ENCODE data around the gene COX4I2. TPM values are rescaled to one million over a fixed set of nuclear protein-coding genes. Genes with fewer than 3 reads are reported as not detected.

Gene COX4I2
- total and polyA plus RNA-seq, 4 donors: 0.35 to 0.81 (median 0.59) TPM; not detected in 1

GRCh38 chr20:31689141-31689540, 51.4 kb downstream of the COX4I2 start:
- DNase-seq (ENCODE audit: low spot score): no peak
- Histone ChIP-seq H3K27ac (ENCODE audit: low read depth in 1 of 2, low read length in 2 of 2) (no peak overlapping the region), H3K9ac (ENCODE audit: low read depth in 1 of 2, low read length in 2 of 2) (no peak overlapping the region), H3K27me3 (ENCODE audit: control insufficient read depth in 4 of 4, insufficient read depth in 4 of 4, low read length in 3 of 4) (no peaks in the 10 kb centered on the region), H3K4me3 (ENCODE audit: low read depth in 1 of 3, low read length in 3 of 3) (no peak overlapping the region), H3K9me3 (ENCODE audit: control insufficient read depth in 4 of 4, low read length in 3 of 4) (no peaks in the 10 kb centered on the region), H3K36me3 (ENCODE audit: control insufficient read depth in 4 of 4, insufficient read depth in 3 of 4, low read depth in 1 of 4, low read length in 3 of 4) (peaks cover 0 to 20% (median 7%) of the 10 kb centered on the region in 4 donors), H3K4me1 (ENCODE audit: control insufficient read depth in 4 of 4, insufficient read depth in 4 of 4, low read length in 3 of 4) (peaks cover 0 to 4% (median 1%) of the 10 kb centered on the region in 4 donors)
- WGBS: 91% methylated on average over 5 of the region's 5 CpGs
- TF ChIP-seq TAF1 (conservative IDR thresholded peaks at IDR 0.05) (no peak), SP1 (IDR thresholded peaks at IDR 0.05) (no peak), YY1 (IDR thresholded peaks at IDR 0.05) (no peak), HNF4A (conservative IDR thresholded peaks at IDR 0.05) (no peak), HNF4G (IDR thresholded peaks at IDR 0.05) (no peak), JUND (IDR thresholded peaks at IDR 0.05) (no peak), GABPA (IDR thresholded peaks at IDR 0.05 in 1 of 2, conservative IDR thresholded peaks at IDR 0.05 in 1 of 2) (no peak), MAX (IDR thresholded peaks at IDR 0.05) (no peak), FOXA1 (IDR thresholded peaks at IDR 0.05) (no peak), RXRA (IDR thresholded peaks at IDR 0.05) (no peak), FOXA2 (IDR thresholded peaks at IDR 0.05) (no peak), NR2F2 (IDR thresholded peaks at IDR 0.05) (no peak), EGR1 (IDR thresholded peaks at IDR 0.05; ENCODE audit: low read depth in 2 of 2) (no peak), RAD21 (IDR thresholded peaks at IDR 0.05) (no peak)
- TF ChIP-seq, protein P1, sequence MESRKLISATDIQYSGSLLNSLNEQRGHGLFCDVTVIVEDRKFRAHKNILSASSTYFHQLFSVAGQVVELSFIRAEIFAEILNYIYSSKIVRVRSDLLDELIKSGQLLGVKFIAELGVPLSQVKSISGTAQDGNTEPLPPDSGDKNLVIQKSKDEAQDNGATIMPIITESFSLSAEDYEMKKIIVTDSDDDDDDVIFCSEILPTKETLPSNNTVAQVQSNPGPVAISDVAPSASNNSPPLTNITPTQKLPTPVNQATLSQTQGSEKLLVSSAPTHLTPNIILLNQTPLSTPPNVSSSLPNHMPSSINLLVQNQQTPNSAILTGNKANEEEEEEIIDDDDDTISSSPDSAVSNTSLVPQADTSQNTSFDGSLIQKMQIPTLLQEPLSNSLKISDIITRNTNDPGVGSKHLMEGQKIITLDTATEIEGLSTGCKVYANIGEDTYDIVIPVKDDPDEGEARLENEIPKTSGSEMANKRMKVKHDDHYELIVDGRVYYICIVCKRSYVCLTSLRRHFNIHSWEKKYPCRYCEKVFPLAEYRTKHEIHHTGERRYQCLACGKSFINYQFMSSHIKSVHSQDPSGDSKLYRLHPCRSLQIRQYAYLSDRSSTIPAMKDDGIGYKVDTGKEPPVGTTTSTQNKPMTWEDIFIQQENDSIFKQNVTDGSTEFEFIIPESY (IDR thresholded peaks at IDR 0.05): no peak
- TF ChIP-seq, protein P2, sequence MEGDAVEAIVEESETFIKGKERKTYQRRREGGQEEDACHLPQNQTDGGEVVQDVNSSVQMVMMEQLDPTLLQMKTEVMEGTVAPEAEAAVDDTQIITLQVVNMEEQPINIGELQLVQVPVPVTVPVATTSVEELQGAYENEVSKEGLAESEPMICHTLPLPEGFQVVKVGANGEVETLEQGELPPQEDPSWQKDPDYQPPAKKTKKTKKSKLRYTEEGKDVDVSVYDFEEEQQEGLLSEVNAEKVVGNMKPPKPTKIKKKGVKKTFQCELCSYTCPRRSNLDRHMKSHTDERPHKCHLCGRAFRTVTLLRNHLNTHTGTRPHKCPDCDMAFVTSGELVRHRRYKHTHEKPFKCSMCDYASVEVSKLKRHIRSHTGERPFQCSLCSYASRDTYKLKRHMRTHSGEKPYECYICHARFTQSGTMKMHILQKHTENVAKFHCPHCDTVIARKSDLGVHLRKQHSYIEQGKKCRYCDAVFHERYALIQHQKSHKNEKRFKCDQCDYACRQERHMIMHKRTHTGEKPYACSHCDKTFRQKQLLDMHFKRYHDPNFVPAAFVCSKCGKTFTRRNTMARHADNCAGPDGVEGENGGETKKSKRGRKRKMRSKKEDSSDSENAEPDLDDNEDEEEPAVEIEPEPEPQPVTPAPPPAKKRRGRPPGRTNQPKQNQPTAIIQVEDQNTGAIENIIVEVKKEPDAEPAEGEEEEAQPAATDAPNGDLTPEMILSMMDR (IDR thresholded peaks at IDR 0.05; ENCODE audit: low read depth, low read length, missing input control): no peak
- TF ChIP-seq, protein P3, sequence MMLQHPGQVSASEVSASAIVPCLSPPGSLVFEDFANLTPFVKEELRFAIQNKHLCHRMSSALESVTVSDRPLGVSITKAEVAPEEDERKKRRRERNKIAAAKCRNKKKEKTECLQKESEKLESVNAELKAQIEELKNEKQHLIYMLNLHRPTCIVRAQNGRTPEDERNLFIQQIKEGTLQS (IDR thresholded peaks at IDR 0.05): no peak
- TF ChIP-seq, protein P4, sequence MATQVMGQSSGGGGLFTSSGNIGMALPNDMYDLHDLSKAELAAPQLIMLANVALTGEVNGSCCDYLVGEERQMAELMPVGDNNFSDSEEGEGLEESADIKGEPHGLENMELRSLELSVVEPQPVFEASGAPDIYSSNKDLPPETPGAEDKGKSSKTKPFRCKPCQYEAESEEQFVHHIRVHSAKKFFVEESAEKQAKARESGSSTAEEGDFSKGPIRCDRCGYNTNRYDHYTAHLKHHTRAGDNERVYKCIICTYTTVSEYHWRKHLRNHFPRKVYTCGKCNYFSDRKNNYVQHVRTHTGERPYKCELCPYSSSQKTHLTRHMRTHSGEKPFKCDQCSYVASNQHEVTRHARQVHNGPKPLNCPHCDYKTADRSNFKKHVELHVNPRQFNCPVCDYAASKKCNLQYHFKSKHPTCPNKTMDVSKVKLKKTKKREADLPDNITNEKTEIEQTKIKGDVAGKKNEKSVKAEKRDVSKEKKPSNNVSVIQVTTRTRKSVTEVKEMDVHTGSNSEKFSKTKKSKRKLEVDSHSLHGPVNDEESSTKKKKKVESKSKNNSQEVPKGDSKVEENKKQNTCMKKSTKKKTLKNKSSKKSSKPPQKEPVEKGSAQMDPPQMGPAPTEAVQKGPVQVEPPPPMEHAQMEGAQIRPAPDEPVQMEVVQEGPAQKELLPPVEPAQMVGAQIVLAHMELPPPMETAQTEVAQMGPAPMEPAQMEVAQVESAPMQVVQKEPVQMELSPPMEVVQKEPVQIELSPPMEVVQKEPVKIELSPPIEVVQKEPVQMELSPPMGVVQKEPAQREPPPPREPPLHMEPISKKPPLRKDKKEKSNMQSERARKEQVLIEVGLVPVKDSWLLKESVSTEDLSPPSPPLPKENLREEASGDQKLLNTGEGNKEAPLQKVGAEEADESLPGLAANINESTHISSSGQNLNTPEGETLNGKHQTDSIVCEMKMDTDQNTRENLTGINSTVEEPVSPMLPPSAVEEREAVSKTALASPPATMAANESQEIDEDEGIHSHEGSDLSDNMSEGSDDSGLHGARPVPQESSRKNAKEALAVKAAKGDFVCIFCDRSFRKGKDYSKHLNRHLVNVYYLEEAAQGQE (IDR thresholded peaks at IDR 0.05): no peak

Data from liver (tissue), 9 donors.